HEK293T (cell line): ENCODE data around the gene MGLL.

Experiments
- CTCF ChIA-PET: fragments of 350-600 bp; formaldehyde crosslinking; extraction: SDS; loops from one replicate; lab custom pipeline; 2021; ENCODE audit warnings: antibody characterized with exemption, inconsistent platforms; lab: Yijun Ruan, JAX
- POLR2A ChIA-PET: fragments of 350-600 bp; formaldehyde crosslinking; extraction: SDS; loops from one replicate; lab custom pipeline; 2020; ENCODE audit warnings: antibody characterized with exemption, inconsistent platforms; lab: Yijun Ruan, JAX
- DNase-seq: peaks from one replicate; pipeline ENCODE4 v3.0.0; 2012; ENCODE audit warnings: mixed read lengths; ENCODE audit errors: extremely low spot score
- ARNT ChIP-seq: fragments of 450-650 bp; IDR thresholded peaks from 2 replicates; pipeline ENCODE4 v1.6.1; 2017; ENCODE audit warnings: mild to moderate bottlenecking
- BHLHE40 ChIP-seq: fragments of 450-650 bp; IDR thresholded peaks from 2 replicates; pipeline ENCODE4 v1.6.1; 2016; ENCODE audit warnings: mild to moderate bottlenecking, moderate library complexity, borderline replicate concordance
- CTBP1 ChIP-seq: fragments of 450-650 bp; IDR thresholded peaks from 2 replicates; pipeline ENCODE4 v1.6.1; 2016; ENCODE audit warnings: borderline replicate concordance
- ELF4 ChIP-seq: fragments of 450-650 bp; IDR thresholded peaks from 2 replicates; pipeline ENCODE4 v1.6.1; 2017; ENCODE audit warnings: antibody characterized with exemption
- FOXA1 ChIP-seq: fragments of 450-650 bp; IDR thresholded peaks from 2 replicates; pipeline ENCODE4 v1.6.1; 2016; ENCODE audit warnings: mild to moderate bottlenecking
- FOXK2 ChIP-seq: fragments of 450-650 bp; IDR thresholded peaks from 2 replicates; pipeline ENCODE4 v1.6.1; 2016; ENCODE audit warnings: mild to moderate bottlenecking
- FOXM1 ChIP-seq: fragments of 450-650 bp; IDR thresholded peaks from 2 replicates; pipeline ENCODE4 v1.6.1; 2017; ENCODE audit warnings: mild to moderate bottlenecking, borderline replicate concordance
- HDGF ChIP-seq: fragments of 450-650 bp; IDR thresholded peaks from 2 replicates; pipeline ENCODE4 v1.6.1; 2017; ENCODE audit warnings: antibody characterized with exemption, borderline replicate concordance
- L3MBTL2 ChIP-seq: fragments of 450-650 bp; conservative IDR thresholded peaks from 2 replicates; pipeline ENCODE4 v1.6.1; 2016; ENCODE audit warnings: mild to moderate bottlenecking
- LEF1 ChIP-seq: fragments of 450-650 bp; IDR thresholded peaks from 2 replicates; pipeline ENCODE4 v1.6.1; 2017; ENCODE audit warnings: mild to moderate bottlenecking, borderline replicate concordance
- NFRKB ChIP-seq: fragments of 450-650 bp; IDR thresholded peaks from 2 replicates; pipeline ENCODE4 v1.6.1; 2016; ENCODE audit warnings: mild to moderate bottlenecking, moderate library complexity
- PKNOX1 ChIP-seq: fragments of 450-650 bp; IDR thresholded peaks from 2 replicates; pipeline ENCODE4 v1.6.1; 2016
- SP1 ChIP-seq: fragments of 450-650 bp; IDR thresholded peaks from 2 replicates; pipeline ENCODE4 v1.6.1; 2017
- SUZ12 ChIP-seq: fragments of 450-650 bp; IDR thresholded peaks from 2 replicates; pipeline ENCODE4 v1.6.1; 2016; ENCODE audit warnings: mild to moderate bottlenecking
- TARDBP ChIP-seq: fragments of 450-650 bp; IDR thresholded peaks from 2 replicates; pipeline ENCODE4 v1.6.1; 2016
- ZNF384 ChIP-seq: fragments of 450-650 bp; IDR thresholded peaks from 2 replicates; pipeline ENCODE4 v1.6.1; 2016

Gene MGLL

GRCh38 chr3:127748754-127749327 lies 73.5 kb downstream of the MGLL start:
- CTCF ChIA-PET, result no interaction called here

GRCh38 chr3:127747751-127748521 lies 74.4 kb downstream of the MGLL start:
- TF ChIP-seq SP1 (no peak), FOXA1 (no peak), L3MBTL2 (no peak), FOXK2 (no peak), TARDBP (no peak), ZNF384 (no peak), ARNT (no peak), ELF4 (no peak), HDGF (no peak), CTBP1 (no peak), LEF1 (no peak), BHLHE40 (no peak), SUZ12 (no peak), PKNOX1 (no peak), FOXM1 (no peak)
- no peak for DNase-seq
- CTCF ChIA-PET, result no interaction called here
- POLR2A ChIA-PET, result no interaction called here

More at GRCh38 chr3:127748754-127749327, 73.5 kb downstream of the MGLL start:
- POLR2A ChIA-PET, result no interaction called here
- DNase-seq, result no peak
- TF ChIP-seq NFRKB (no peak), SUZ12 (no peak), FOXM1 (no peak), FOXA1 (no peak), TARDBP (no peak), LEF1 (no peak), L3MBTL2 (no peak), SP1 (no peak), ARNT (no peak), BHLHE40 (no peak), FOXK2 (no peak), CTBP1 (no peak), HDGF (no peak), ELF4 (no peak), ZNF384 (no peak), PKNOX1 (no peak)

- ChIA-PET POLR2A (no interaction called here), CTCF (no interaction called here)
- TF ChIP-seq TARDBP, result no peak
- TF ChIP-seq ELF4, result no peak
- TF ChIP-seq LEF1, result no peak
- no peak for TF ChIP-seq FOXA1
- no peak for TF ChIP-seq BHLHE40
- no peak for TF ChIP-seq L3MBTL2
- no peak for TF ChIP-seq SUZ12
- TF ChIP-seq FOXK2, result no peak
- no peak for TF ChIP-seq NFRKB
- no peak for TF ChIP-seq FOXM1
- TF ChIP-seq PKNOX1, result no peak
- no peak for TF ChIP-seq ARNT
- no peak for TF ChIP-seq CTBP1
- DNase-seq, result no peak
These were observed 75.2 kb downstream of the MGLL start for GRCh38 chr3:127747066-127747465.

GRCh38 chr3:127746400-127747057 lies 75.8 kb downstream of the MGLL start:
- ChIA-PET POLR2A (no interaction called here), CTCF (no interaction called here)
- no peak for DNase-seq
- TF ChIP-seq PKNOX1, result no peak
- no peak for TF ChIP-seq ELF4
- no peak for TF ChIP-seq FOXK2
- TF ChIP-seq ZNF384, result no peak
- no peak for TF ChIP-seq CTBP1
- no peak for TF ChIP-seq FOXM1
- TF ChIP-seq ARNT, result no peak
- no peak for TF ChIP-seq SP1
- no peak for TF ChIP-seq FOXA1
- no peak for TF ChIP-seq TARDBP
- no peak for TF ChIP-seq HDGF
- TF ChIP-seq LEF1, result no peak
- TF ChIP-seq NFRKB, result no peak
- no peak for TF ChIP-seq L3MBTL2
